ENCODE results near the gene SLC22A3. TPM values are rescaled to one million over a fixed set of nuclear protein-coding genes. Genes with fewer than 3 reads are reported as not detected.
A peak's percentile ranks its signal among the peaks of the same experiment; 100 is the strongest.

The SLC22A3 gene
- polyA plus RNA-seq, 2 of the 4 experiments (the other 2 are of a cell fraction) = 44.9 to 57.4 TPM

- no peak for DNase-seq (ENCODE audit: low read depth in 1 of 2, low spot score in 1 of 2)
- CTCF ChIA-PET = interaction anchor here (1.0 kb wide), 1 partner anchor 218 kb away, joined by 3 read pairs; no protein-coding TSS in a partner anchor
These were observed 8.0 kb downstream of the SLC22A3 start for GRCh38 chr6:160356074-160356744.

GRCh38 chr6:160357088-160357487 lies 8.9 kb downstream of the SLC22A3 start:
- H3K9me3 ChIP-seq = no peaks in the 10 kb centered on the region
- H3K4me1 ChIP-seq = peaks cover 94% of the 10 kb centered on the region
- ATAC-seq (no peak; a peak in 1 of 6 replicates), DNase-seq (ENCODE audit: low read depth in 1 of 2, low spot score in 1 of 2) (no peak), FAIRE-seq (no peak)
- WGBS (ENCODE audit: missing lambda C conversion rate) = 90% methylated on average over 3 of the region's 6 CpGs
- POLR2A ChIA-PET = no interaction called here
- TF ChIP-seq RAD21 (conservative IDR thresholded peaks at IDR 0.05 in 1 of 2, IDR thresholded peaks at IDR 0.05 in 1 of 2) = no peak
- TF ChIP-seq CHD2 (IDR thresholded peaks at IDR 0.05; ENCODE audit: low read length, partially characterized antibody) = no peak
- TF ChIP-seq FOSB (CRISPR knock-in tag; IDR thresholded peaks at IDR 0.05) = no peak
- TF ChIP-seq POLR2AphosphoS2 (conservative IDR thresholded peaks at IDR 0.05; ENCODE audit: low read length) = no peak
- TF ChIP-seq CEBPB (IDR thresholded peaks at IDR 0.05) = no peak
- no peak for TF ChIP-seq NFE2L2 (conservative IDR thresholded peaks at IDR 0.05; ENCODE audit: low read length)
- no peak for TF ChIP-seq HOXB5 (CRISPR knock-in tag; IDR thresholded peaks at IDR 0.05)
- no peak for TF ChIP-seq EP300 (IDR thresholded peaks at IDR 0.05)
- TF ChIP-seq KDM5A (IDR thresholded peaks at IDR 0.05) = no peak
- no peak for TF ChIP-seq BCL3 (IDR thresholded peaks at IDR 0.05)
- CTCF ChIA-PET = interaction anchor here (1.0 kb wide), 1 partner anchor 219 kb away, joined by 3 read pairs; no protein-coding TSS in a partner anchor
- H3K4me2 ChIP-seq = peak overlapping the region; percentile 32; the same call in 1 of the 3 replicates
- peak overlapping the region in 1 of 2 experiments; percentile 52; a peak in 2 of 6 replicates for H3K27ac ChIP-seq
- no peak overlapping the region for H3K4me3 ChIP-seq

More at GRCh38 chr6:160356074-160356744, 8.0 kb downstream of the SLC22A3 start:
- peaks cover 97% of the 10 kb centered on the region for H3K4me1 ChIP-seq
- peak in 1 of 2 experiments; percentile 16; a peak in 2 of 6 replicates for ATAC-seq
- WGBS (ENCODE audit: missing lambda C conversion rate) = 86% methylated on average over 13 of the region's 14 CpGs
- no peak for FAIRE-seq
- no peaks in the 10 kb centered on the region for H3K9me3 ChIP-seq
- POLR2A ChIA-PET = no interaction called here
- H3K27ac ChIP-seq = peak overlapping the region in 1 of 2 experiments; percentile 60; a peak in 3 of 6 replicates
- TF ChIP-seq KDM1A (IDR thresholded peaks at IDR 0.05; ENCODE audit: low read depth) (no peak), ZFP36 (IDR thresholded peaks at IDR 0.05; ENCODE audit: borderline replicate concordance, partially characterized antibody) (no peak), RAD21 (conservative IDR thresholded peaks at IDR 0.05 in 1 of 2, IDR thresholded peaks at IDR 0.05 in 1 of 2) (no peak), ZSCAN20 (CRISPR knock-in tag; IDR thresholded peaks at IDR 0.05) (no peak), CBX8 (IDR thresholded peaks at IDR 0.05) (no peak), BHLHE40 (IDR thresholded peaks at IDR 0.05; ENCODE audit: low read depth, low read length) (no peak), FOXS1 (CRISPR knock-in tag; IDR thresholded peaks at IDR 0.05) (no peak), FOSB (CRISPR knock-in tag; IDR thresholded peaks at IDR 0.05) (no peak), HOXA7 (CRISPR knock-in tag; IDR thresholded peaks at IDR 0.05) (no peak), NR3C1 (IDR thresholded peaks at IDR 0.05) (no peak), POLR2A (IDR thresholded peaks at IDR 0.05; ENCODE audit: low read length) (no peak), ZC3H11A (IDR thresholded peaks at IDR 0.05) (no peak), RNF2 (IDR thresholded peaks at IDR 0.05; ENCODE audit: borderline replicate concordance, low read depth) (no peak), RFX5 (IDR thresholded peaks at IDR 0.05) (no peak), ATOH8 (CRISPR knock-in tag; IDR thresholded peaks at IDR 0.05; ENCODE audit: low read depth) (no peak), KDM5A (IDR thresholded peaks at IDR 0.05) (no peak), ESRRA (IDR thresholded peaks at IDR 0.05; ENCODE audit: borderline replicate concordance, low read length) (no peak), MAZ (IDR thresholded peaks at IDR 0.05; ENCODE audit: borderline replicate concordance, low read depth, low read length) (no peak), ELK1 (IDR thresholded peaks at IDR 0.05; ENCODE audit: low read depth, low read length) (no peak)
- TF ChIP-seq, protein P1, sequence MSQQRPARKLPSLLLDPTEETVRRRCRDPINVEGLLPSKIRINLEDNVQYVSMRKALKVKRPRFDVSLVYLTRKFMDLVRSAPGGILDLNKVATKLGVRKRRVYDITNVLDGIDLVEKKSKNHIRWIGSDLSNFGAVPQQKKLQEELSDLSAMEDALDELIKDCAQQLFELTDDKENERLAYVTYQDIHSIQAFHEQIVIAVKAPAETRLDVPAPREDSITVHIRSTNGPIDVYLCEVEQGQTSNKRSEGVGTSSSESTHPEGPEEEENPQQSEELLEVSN (IDR thresholded peaks at IDR 0.05; ENCODE audit: borderline replicate concordance, low read depth) = no peak
- no peak overlapping the region for H3K4me3 ChIP-seq
- H3K4me2 ChIP-seq = peak overlapping the region; percentile 32; the same call in 2 of the 3 replicates
